Caco-2 (cell line): Measurements from ENCODE around the gene CAMK4. TPM values are rescaled to one million over a fixed set of nuclear protein-coding genes. Genes with fewer than 3 reads are reported as not detected.

Experiments used
- BruUV-seq: library from RNA; stranded (reverse); fragments of 400-500 nt; replicated peaks from 2 replicates; lab custom pipeline; 2021; lab: Mats Ljungman, UMichigan
- CTCF ChIA-PET: fragments of 300-600 bp; sonication (Branson Sonifier 250); formaldehyde crosslinking; loops from one replicate; lab custom pipeline; 2022; ENCODE audit warnings: antibody characterized with exemption; lab: Charles Lee
- POLR2A ChIA-PET: fragments of 300-600 bp; sonication (Branson Sonifier 250); formaldehyde crosslinking; loops from one replicate; lab custom pipeline; 2022; ENCODE audit warnings: antibody characterized with exemption; lab: Charles Lee
- DNase-seq, 2 experiments: peaks; one replicate each; pipeline versions ENCODE4 v3.0.0 to v3.0.0-alpha.2; 2020 to 2022
- H3K27me3 ChIP-seq: replicated peaks from 2 replicates; pipeline ENCODE4 v1.6.0; 2011; ENCODE audit warnings: low read length; ENCODE audit not compliant: control insufficient read depth, insufficient read depth
- H3K36me3 ChIP-seq: 2 replicates; pipeline ENCODE4 v1.5.1; 2011; ENCODE audit warnings: low read length; ENCODE audit not compliant: control insufficient read depth, insufficient read depth
- H3K4me1 ChIP-seq: fragments of 250-450 bp; sonication (Bioruptor Pico); 2 replicates; pipeline ENCODE4 v1.5.1; 2020; ENCODE audit warnings: mild to moderate bottlenecking
- H3K4me3 ChIP-seq: 2 replicates; pipeline ENCODE4 v1.5.1; 2011; ENCODE audit warnings: low read depth, mild to moderate bottlenecking, control low read depth, low read length
- H3K9me3 ChIP-seq: fragments of 250-450 bp; sonication (Bioruptor Pico); 2 replicates; pipeline ENCODE4 v1.5.1; 2020; ENCODE audit warnings: mild to moderate bottlenecking, moderate library complexity
- H3K27ac Mint-ChIP-seq: one replicate; pipeline ENCODE4 v1.8.0; 2022; ENCODE audit warnings: mixed read lengths; ENCODE audit not compliant: unreplicated experiment
- H3K27me3 Mint-ChIP-seq: one replicate; pipeline ENCODE4 v1.8.0; 2022; ENCODE audit warnings: mixed read lengths; ENCODE audit not compliant: insufficient read depth, unreplicated experiment
- H3K36me3 Mint-ChIP-seq: one replicate; pipeline ENCODE4 v1.8.0; 2022; ENCODE audit warnings: mild to moderate bottlenecking, mixed read lengths; ENCODE audit not compliant: insufficient read depth, unreplicated experiment
- H3K4me1 Mint-ChIP-seq: one replicate; pipeline ENCODE4 v1.8.0; 2022; ENCODE audit warnings: low read depth, mixed read lengths; ENCODE audit not compliant: unreplicated experiment
- H3K4me3 Mint-ChIP-seq: one replicate; pipeline ENCODE4 v1.8.0; 2022; ENCODE audit warnings: mild to moderate bottlenecking, moderate library complexity, mixed read lengths; ENCODE audit not compliant: unreplicated experiment
- H3K9me3 Mint-ChIP-seq: one replicate; pipeline ENCODE4 v1.8.0; 2022; ENCODE audit warnings: mixed read lengths; ENCODE audit not compliant: unreplicated experiment
- CTCF ChIP-seq, 2 experiments: fragments of 200-600 bp in 1 of 2; IDR thresholded peaks; 1 replicate in 1 of 2; 2 replicates in 1 of 2; pipeline versions ENCODE4 v1.5.1 to v1.8.0; 2011 to 2022; ENCODE audit warnings: antibody characterized with exemption in 1 of 2, control low read depth in 1 of 2, inconsistent platforms in 1 of 2, low read depth in 1 of 2, low read length in 1 of 2, mild to moderate bottlenecking in 1 of 2, moderate library complexity in 1 of 2; ENCODE audit not compliant: insufficient read depth in 1 of 2, severe bottlenecking in 1 of 2, unreplicated experiment in 1 of 2
- intact Hi-C: fragments of 100-400 bp; cut with micrococcal nuclease; formaldehyde crosslinking; loops from one replicate; pipeline ENCODE4 v1.10.0; 2022; ENCODE audit not compliant: unreplicated experiment
- total RNA-seq: library from RNA; stranded (reverse); gene quantifications from 2 replicates; pipeline ENCODE4 v1.2.3, GENCODE V29; 2022

CAMK4 gene
- total RNA-seq, 1 experiment from 2014 or later, result not detected

- Mint-ChIP-seq H3K27me3 (peaks cover 5% of the 10 kb centered on the region), H3K36me3 (no peaks in the 10 kb centered on the region), H3K4me1 (no peaks in the 10 kb centered on the region), H3K27ac (no peak overlapping the region), H3K4me3 (no peak overlapping the region), H3K9me3 (no peaks in the 10 kb centered on the region)
- intact Hi-C loops, result no loop called here
- no TSS peak for BruUV-seq
- TF ChIP-seq CTCF (IDR thresholded peaks at IDR 0.05; ENCODE audit: insufficient read depth in 1 of 2, low read depth in 1 of 2, low read length in 1 of 2, severe bottlenecking in 1 of 2, unreplicated experiment in 1 of 2), result no peak
- H3K36me3 ChIP-seq, result no peaks in the 10 kb centered on the region
- ChIA-PET POLR2A (no interaction called here), CTCF (no interaction called here)
- no peaks in the 10 kb centered on the region for H3K27me3 ChIP-seq
- H3K9me3 ChIP-seq, result no peaks in the 10 kb centered on the region
- no peak for DNase-seq
- H3K4me1 ChIP-seq, result no peaks in the 10 kb centered on the region
- H3K4me3 ChIP-seq, result no peak overlapping the region
Measured at GRCh38 chr5:111294551-111294950, 70.4 kb downstream of the CAMK4 start.

GRCh38 chr5:111295649-111296048 lies 71.5 kb downstream of the CAMK4 start:
- Histone ChIP-seq H3K4me1 (no peaks in the 10 kb centered on the region), H3K36me3 (no peaks in the 10 kb centered on the region), H3K9me3 (no peaks in the 10 kb centered on the region), H3K4me3 (no peak overlapping the region), H3K27me3 (no peaks in the 10 kb centered on the region)
- BruUV-seq, result no TSS peak
- no peak for DNase-seq
- no peak for TF ChIP-seq CTCF (IDR thresholded peaks at IDR 0.05; ENCODE audit: insufficient read depth in 1 of 2, low read depth in 1 of 2, low read length in 1 of 2, severe bottlenecking in 1 of 2, unreplicated experiment in 1 of 2)
- no peaks in the 10 kb centered on the region for H3K9me3 Mint-ChIP-seq
- intact Hi-C loops, result no loop called here
- H3K36me3 Mint-ChIP-seq, result no peaks in the 10 kb centered on the region
- no peak overlapping the region for H3K27ac Mint-ChIP-seq
- H3K4me3 Mint-ChIP-seq, result no peak overlapping the region
- CTCF ChIA-PET, result no interaction called here
- peaks cover 2% of the 10 kb centered on the region for H3K27me3 Mint-ChIP-seq
- no peaks in the 10 kb centered on the region for H3K4me1 Mint-ChIP-seq
- POLR2A ChIA-PET, result no interaction called here

- H3K9me3 Mint-ChIP-seq, result no peaks in the 10 kb centered on the region
- H3K9me3 ChIP-seq, result no peaks in the 10 kb centered on the region
- no peaks in the 10 kb centered on the region for H3K4me1 Mint-ChIP-seq
- H3K4me3 Mint-ChIP-seq, result no peak overlapping the region
- H3K36me3 Mint-ChIP-seq, result no peaks in the 10 kb centered on the region
- TF ChIP-seq CTCF (IDR thresholded peaks at IDR 0.05; ENCODE audit: insufficient read depth in 1 of 2, low read depth in 1 of 2, low read length in 1 of 2, severe bottlenecking in 1 of 2, unreplicated experiment in 1 of 2), result no peak
- no peak overlapping the region for H3K4me3 ChIP-seq
- no TSS peak for BruUV-seq
- H3K4me1 ChIP-seq, result no peaks in the 10 kb centered on the region
- CTCF ChIA-PET, result no interaction called here
- POLR2A ChIA-PET, result no interaction called here
- intact Hi-C loops, result no loop called here
- DNase-seq, result no peak
- no peaks in the 10 kb centered on the region for H3K27me3 ChIP-seq
- H3K27me3 Mint-ChIP-seq, result peaks cover 2% of the 10 kb centered on the region
- no peaks in the 10 kb centered on the region for H3K36me3 ChIP-seq
- no peak overlapping the region for H3K27ac Mint-ChIP-seq
Measured at GRCh38 chr5:111296570-111296969, 72.4 kb downstream of the CAMK4 start.
